NCI-H69 (cell line): ENCODE data around the gene HSPA12A.

Source experiments
- DNase-seq: peaks from one replicate; lab custom pipeline; 2025; lab: John Stamatoyannopoulos, UW

HSPA12A gene

GRCh38 chr10:116741391-116742351 lies 695 bp downstream of the HSPA12A start:
- DNase-seq: peak; percentile 37

DNA sequence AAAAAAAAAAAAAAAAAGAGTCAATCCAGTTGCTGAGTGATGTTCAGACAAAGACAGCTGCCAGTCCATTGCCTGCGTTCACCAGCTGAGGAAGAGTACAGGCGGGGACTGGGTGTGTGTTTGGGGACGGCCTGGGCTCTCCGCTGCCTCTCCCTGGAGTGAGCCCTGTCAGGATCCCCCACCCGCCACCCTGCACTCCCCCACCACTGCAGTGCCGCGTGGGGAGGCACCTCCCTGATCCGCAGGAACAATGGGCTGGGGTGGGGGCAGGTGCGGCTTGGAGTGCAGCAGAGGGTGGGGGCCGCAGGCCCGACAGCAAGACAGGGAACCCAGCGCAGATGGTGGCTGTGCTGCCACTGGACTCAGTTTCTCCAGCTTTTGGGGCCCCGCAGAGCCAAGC lies 1.4 kb downstream of the HSPA12A start:
- DNase-seq: peak; percentile 33

GRCh38 chr10:116738339-116738738 lies 4.0 kb downstream of the HSPA12A start:
- no peak for DNase-seq

DNA sequence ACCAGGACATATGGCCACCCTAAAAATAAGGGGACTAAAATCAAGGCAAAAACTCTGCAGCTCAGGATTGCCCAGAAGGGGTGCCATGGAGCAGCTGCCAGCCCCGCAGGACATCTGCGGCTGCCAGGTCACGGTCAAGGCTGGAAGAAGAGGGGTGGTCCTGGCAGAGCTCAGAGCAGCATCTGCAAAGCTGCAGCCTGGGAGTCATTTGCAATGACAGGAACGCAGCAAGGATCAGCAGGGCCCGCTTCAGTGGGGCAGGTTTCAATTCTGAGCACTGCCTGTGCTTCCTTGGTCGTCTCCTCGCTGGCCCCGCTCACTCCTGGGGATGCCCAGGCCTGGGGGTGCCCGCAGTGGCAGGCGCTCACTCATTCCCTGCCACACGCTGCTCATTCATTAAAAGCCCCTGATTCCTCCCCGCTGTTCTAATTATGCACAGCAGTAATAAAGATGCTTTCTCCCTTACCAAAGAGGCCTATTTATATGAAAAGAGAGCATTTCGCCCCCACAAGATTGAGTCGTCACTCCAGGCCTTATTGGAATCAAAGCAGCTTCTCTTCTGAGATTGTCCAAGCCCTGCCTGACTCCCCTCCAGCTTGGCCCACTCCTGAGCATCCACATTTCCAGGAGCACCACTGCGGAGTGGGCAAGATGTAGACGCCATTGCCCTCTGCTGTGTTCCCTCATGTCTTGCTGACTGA lies 4.6 kb downstream of the HSPA12A start:
- DNase-seq: peak; percentile 54

DNA sequence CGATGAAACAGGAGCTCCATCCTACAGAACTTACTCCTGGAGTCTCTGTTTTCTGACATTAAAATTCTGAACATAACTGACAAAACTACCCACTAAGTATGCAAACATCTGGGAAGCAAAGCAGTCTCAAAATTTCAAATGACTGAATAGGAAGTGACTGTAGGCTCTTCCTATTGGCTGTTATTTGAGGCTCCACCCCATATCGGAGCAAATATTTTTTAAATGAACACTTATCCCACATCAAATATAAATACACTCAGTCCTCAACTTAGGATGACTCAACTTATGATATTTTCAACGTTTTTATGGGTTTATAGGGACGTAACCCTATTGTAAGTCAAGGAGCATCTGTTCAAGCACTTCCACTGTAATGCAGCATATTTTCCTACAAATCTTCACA lies 8.8 kb downstream of the HSPA12A start:
- DNase-seq: no peak

DNA sequence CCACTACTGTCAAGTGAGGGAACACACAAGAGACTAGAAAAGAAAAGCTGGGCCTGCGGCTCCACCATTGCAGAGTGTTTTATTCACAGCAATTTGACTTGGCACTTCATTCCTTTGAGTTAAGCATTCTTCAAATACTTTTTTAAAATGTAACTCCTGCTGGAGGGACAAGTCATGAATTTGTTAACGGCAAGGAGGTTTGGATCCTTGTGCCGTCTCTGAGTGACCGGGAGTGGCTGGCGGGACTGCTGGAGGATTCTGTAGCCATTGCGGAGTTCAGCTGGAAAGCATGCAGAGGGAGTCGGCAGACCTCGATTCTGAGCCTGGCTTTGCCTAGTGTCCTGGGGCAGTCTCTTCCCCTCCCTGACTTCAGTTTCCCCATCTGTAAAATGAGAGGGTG lies 9.8 kb downstream of the HSPA12A start:
- no peak for DNase-seq

- DNase-seq: no peak
Observed at GRCh38 chr10:116730464-116731260, 11.7 kb downstream of the HSPA12A start.

- DNase-seq: no peak
Observed at GRCh38 chr10:116729243-116729642, 13.1 kb downstream of the HSPA12A start.

- no peak for DNase-seq
Observed at GRCh38 chr10:116728526-116729096, 13.8 kb downstream of the HSPA12A start.

GRCh38 chr10:116723428-116724281 lies 18.7 kb downstream of the HSPA12A start:
- DNase-seq: no peak

DNA sequence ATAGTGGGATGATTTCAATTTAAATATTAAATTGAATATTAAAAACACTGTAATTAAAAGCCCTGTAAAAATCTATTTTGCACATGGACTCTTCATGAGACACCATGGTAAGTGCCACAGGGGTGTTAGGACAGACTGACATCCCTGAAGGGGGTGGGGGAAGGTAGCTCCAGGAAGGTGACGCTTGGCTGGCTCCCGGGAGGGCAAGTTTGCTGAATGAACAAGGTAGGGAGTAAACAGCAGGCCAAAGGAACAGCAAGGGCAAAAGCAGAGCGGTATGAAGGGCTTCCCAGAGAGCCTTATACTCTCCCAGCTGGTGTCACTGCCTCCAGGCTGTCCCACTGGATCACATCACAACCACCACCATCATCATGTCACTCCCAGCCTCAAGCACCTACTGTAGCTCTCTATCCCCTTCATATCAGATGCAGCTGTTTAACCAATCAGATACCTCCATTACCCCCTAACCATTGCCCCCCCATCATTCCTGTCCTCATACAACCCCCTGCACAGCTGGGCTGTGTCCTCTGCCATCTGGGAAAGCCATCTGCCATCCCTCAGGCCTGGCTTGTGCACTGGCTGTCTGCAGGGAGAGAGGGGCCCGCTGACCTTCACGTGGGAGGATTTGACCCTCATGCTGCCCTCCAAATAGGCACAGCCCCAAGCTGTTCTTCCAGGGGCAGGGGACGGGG lies 19.5 kb downstream of the HSPA12A start:
- DNase-seq: peak; percentile 67

DNA sequence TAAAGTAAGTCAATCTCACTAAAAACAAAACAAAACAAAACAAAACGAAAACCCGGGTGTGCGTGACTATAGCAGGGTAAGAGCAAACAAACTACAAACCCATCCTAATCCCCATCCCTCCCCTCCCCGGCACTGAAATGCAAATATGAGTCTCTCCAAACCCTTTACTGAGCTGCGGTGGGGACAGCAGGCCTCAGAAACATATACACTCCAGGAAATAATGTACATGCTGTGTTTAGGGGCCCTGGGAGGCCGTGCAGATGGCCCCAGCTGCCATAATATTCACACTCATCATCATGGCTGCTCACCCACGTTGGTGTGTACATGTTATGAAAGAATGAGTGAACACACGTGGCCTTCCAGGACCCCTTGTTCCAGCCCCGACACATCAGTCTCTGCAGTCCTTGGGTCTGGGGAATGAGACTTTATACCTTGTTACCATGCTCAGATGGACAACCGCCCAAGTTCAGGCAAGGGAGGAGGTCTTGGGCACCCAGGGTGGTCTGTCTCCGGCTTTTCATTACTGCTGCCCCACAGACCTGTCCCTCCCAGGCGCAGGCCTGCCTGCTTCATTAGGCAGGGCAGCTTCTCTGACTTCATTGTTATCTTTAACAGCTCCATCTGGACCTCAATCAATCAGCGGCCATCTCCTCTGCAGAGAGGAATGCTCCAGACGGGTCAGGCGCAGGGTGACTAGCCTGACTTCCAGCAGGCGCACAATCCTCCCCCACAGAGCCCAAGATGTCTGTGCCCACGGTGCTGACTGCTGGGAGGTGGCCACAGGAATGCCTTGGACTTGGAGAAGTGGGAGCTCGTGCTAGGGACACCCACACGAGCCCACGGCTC lies 20.6 kb downstream of the HSPA12A start:
- DNase-seq: peak; percentile 91

DNA sequence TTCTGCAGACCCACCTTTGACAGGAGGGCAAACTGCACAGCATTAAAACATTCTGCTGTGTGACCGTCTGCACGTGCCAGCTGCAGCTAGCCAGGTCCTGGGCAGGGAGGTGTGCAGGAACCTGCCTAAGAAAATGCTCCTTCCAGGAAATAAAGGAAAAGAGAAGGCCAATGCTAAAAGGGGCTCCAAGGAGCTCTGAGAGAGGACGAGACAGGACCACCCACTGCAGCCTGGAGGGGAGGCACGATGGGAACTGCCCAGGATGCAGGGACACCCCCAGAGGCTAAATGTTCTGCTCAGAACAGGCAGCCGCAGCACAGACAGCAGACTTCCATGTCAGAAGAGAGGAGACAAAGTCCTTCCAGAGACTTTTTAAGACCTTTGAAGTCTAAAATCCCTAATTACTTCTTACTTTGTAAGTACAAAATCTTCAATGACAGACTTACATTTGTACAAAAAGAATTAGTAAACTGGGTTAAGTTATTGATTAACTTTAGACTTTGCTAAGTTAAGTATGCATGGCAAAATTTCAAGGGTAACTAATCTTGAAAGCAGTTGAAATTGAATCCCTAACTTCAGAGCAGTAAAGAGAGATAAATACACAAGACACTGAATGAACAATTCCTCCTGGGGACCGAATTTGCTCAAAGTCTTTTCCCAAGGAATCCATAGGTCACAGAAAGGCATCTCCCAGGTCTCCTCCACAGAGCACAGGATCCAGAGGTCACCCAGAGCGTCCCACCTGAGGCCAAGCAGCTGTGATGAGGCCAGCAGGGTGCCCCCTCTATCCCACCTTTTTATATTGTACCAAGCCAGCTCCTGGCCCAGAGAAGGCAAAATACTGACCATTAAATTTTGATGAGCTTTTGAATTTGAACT lies 21.5 kb downstream of the HSPA12A start:
- peak; percentile 40 for DNase-seq

DNA sequence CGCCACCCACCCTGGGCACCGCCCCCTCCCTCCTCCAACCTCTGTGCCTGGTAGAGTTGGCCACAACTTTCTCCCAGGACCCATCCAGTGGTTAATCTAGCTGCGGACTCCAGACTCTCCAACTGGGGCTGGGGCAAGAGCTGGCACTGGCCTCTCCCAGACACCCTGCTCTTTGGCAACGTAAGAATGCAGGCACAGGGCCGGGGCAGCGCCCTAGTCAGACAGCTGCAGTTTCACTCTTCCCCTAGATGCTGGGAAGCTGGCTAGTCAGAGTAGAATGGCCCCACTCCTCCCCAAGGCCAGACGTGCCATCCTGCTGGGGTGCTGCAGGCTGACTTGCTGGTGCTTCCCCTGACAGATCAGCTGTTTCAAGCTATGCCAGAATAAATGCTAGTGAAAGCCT lies 22.1 kb downstream of the HSPA12A start:
- peak; percentile 19 for DNase-seq

GRCh38 chr10:116719804-116720203 lies 22.6 kb downstream of the HSPA12A start:
- DNase-seq: no peak

- no peak for DNase-seq
Observed at GRCh38 chr10:116718058-116718457, 24.3 kb downstream of the HSPA12A start.

GRCh38 chr10:116716381-116716780 lies 26.0 kb downstream of the HSPA12A start:
- no peak for DNase-seq

DNA sequence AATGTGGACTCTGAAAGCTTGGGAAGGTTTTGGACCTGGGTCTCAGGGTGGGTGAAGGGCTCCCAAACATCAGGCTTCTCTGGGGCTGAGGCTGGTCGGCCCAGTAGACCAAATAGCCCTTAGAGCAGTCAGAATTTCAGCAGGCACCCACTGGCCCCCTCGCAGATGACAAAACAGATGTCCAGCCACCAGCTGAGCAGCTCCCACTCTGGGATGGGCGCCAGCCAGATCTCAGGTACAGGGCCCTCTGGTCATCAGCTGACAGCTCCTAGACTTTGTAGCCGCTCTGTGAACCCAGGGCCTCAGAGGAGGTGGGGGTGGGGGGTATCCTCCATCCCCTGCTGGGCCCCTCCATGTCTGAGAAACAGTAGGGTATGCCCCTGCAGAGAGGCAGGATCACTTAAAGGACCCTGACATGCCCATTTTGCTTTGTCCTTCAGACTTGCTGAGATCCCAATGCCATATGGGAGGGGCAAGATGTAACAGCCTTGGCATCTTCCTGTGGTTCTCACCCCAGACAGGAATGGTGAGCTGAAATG lies 26.5 kb downstream of the HSPA12A start:
- peak; percentile 42 for DNase-seq
